GM12878 (cell line): ENCODE measurements around the gene PTPRM. TPM values are rescaled to one million over a fixed set of nuclear protein-coding genes. Genes with fewer than 3 reads are reported as not detected.

Source experiments
- ATAC-seq: fragments of 200-7000 bp; cut with Tn5 transposase; 3 replicates; pipeline ENCODE4 v1.9.1; 2020; ENCODE audit warnings: mild to moderate bottlenecking, moderate library complexity
- BruUV-seq: library from RNA; stranded (reverse); fragments of 400-500 nt; replicated peaks from 2 replicates; lab custom pipeline; 2021; lab: Mats Ljungman, UMichigan
- CTCF ChIA-PET: fragments of 300-600 bp; sonication (Branson Sonifier 250); formaldehyde crosslinking; extraction: SDS; loops from one replicate; lab custom pipeline; 2021; ENCODE audit warnings: inconsistent platforms; lab: Yijun Ruan, JAX
- POLR2A ChIA-PET: fragments of 350-600 bp; formaldehyde crosslinking; extraction: SDS; loops from one replicate; lab custom pipeline; 2021; ENCODE audit warnings: inconsistent platforms; lab: Charles Lee
- RAD21 ChIA-PET: fragments of 300-600 bp; sonication (Branson Sonifier 250); formaldehyde crosslinking; loops from one replicate; lab custom pipeline; 2023; ENCODE audit warnings: antibody characterized with exemption; ENCODE audit not compliant: unreplicated experiment; lab: Charles Lee
- SMC1A ChIA-PET: fragments of 300-600 bp; sonication (Branson Sonifier 250); formaldehyde crosslinking; loops from one replicate; lab custom pipeline; 2023; ENCODE audit not compliant: unreplicated experiment, uncharacterized antibody; lab: Charles Lee
- DNase-seq: peaks from one replicate; pipeline ENCODE4 v3.0.0-alpha.2; 2011; ENCODE audit warnings: low read depth, low spot score
- FAIRE-seq: peaks from 3 replicates; lab custom pipeline; 2011; peaks lifted over from hg19 to GRCh38; lab: Jason Lieb, UNC
- H2AFZ ChIP-seq: 2 replicates; pipeline ENCODE4 v1.6.0; 2011; ENCODE audit warnings: low read depth, low read length, control low read depth; ENCODE audit not compliant: control insufficient read depth
- H3K27ac ChIP-seq: 2 replicates; pipeline ENCODE4 v1.5.1; 2011; ENCODE audit warnings: control low read depth; ENCODE audit not compliant: control insufficient read depth, insufficient read depth
- H3K27me3 ChIP-seq, 2 experiments: replicated peaks in 1 of 2; 2 replicates each; pipeline versions ENCODE4 v1.6.0 to v1.6.1; 2011; ENCODE audit warnings: low read length in 1 of 2; ENCODE audit not compliant: control insufficient read depth in 2 of 2, insufficient read depth in 2 of 2
- H3K36me3 ChIP-seq, 2 experiments: 2 replicates each; pipeline ENCODE4 v1.5.1; 2011; ENCODE audit warnings: low read length in 1 of 2; ENCODE audit not compliant: control insufficient read depth in 2 of 2, insufficient read depth in 2 of 2
- H3K4me1 ChIP-seq: 2 replicates; pipeline ENCODE4 v1.6.1; 2011; ENCODE audit warnings: mild to moderate bottlenecking, low read length, moderate library complexity, mixed read lengths; ENCODE audit not compliant: control insufficient read depth, insufficient read depth
- H3K4me2 ChIP-seq: 2 replicates; pipeline ENCODE4 v1.6.0; 2011; ENCODE audit warnings: control low read depth; ENCODE audit not compliant: control insufficient read depth, insufficient read depth
- H3K4me3 ChIP-seq: fragments of 200-600 bp; sonication (generic); 2 replicates; pipeline ENCODE4 v1.5.1; 2016
- H3K79me2 ChIP-seq: 2 replicates; pipeline ENCODE4 v1.6.0; 2011; ENCODE audit warnings: low read length; ENCODE audit not compliant: control insufficient read depth, insufficient read depth
- H3K9ac ChIP-seq: 2 replicates; pipeline ENCODE4 v1.8.0; 2011; ENCODE audit warnings: low read length, control low read depth, mixed read lengths; ENCODE audit not compliant: control insufficient read depth, insufficient read depth
- H3K9me3 ChIP-seq: replicated peaks from 3 replicates; pipeline ENCODE4 v1.5.1; 2011; ENCODE audit warnings: mild to moderate bottlenecking, low read length; ENCODE audit not compliant: control insufficient read depth, insufficient read depth
- H4K20me1 ChIP-seq: 2 replicates; pipeline ENCODE4 v1.6.0; 2011; ENCODE audit not compliant: control insufficient read depth, insufficient read depth
- ASH2L ChIP-seq: fragments of 300-600, 200-600 bp; sonication (generic); IDR thresholded peaks from 2 replicates; pipeline ENCODE4 v1.6.1; 2017; ENCODE audit warnings: low read depth, mild to moderate bottlenecking, borderline replicate concordance
- ATF3 ChIP-seq: IDR thresholded peaks from 2 replicates; pipeline ENCODE4 v1.6.1; 2011; ENCODE audit warnings: low read depth, mild to moderate bottlenecking, low read length, moderate library complexity, borderline replicate concordance; ENCODE audit errors: extremely low read depth
- EGR1 ChIP-seq, 2 experiments: IDR thresholded peaks; 1 replicate in 1 of 2; 2 replicates in 1 of 2; pipeline ENCODE4 v1.6.1; 2011 to 2012; ENCODE audit warnings: low read depth in 2 of 2, low read length in 2 of 2, borderline replicate concordance in 1 of 2, mild to moderate bottlenecking in 1 of 2, moderate library complexity in 1 of 2
- EP300 ChIP-seq, 2 experiments: fragments of 150-350 bp in 1 of 2; IDR thresholded peaks; 2 replicates each; pipeline ENCODE4 v1.6.1; 2011 to 2012; ENCODE audit warnings: low read depth in 2 of 2, low read length in 2 of 2, borderline replicate concordance in 1 of 2, improper control_type of control experiment in 1 of 2, inconsistent platforms in 1 of 2; ENCODE audit not compliant: control insufficient read depth in 1 of 2
- MEF2A ChIP-seq: IDR thresholded peaks from 2 replicates; pipeline ENCODE4 v1.6.1; 2011; ENCODE audit warnings: low read depth, mild to moderate bottlenecking, low read length, moderate library complexity; ENCODE audit not compliant: insufficient read depth
- SIN3A ChIP-seq: IDR thresholded peaks from 2 replicates; pipeline ENCODE4 v1.6.1; 2012; ENCODE audit warnings: low read depth, low read length, improper control_type of control experiment
- SP1 ChIP-seq: IDR thresholded peaks from one replicate; pipeline ENCODE4 v1.6.1; 2011; ENCODE audit warnings: low read depth, low read length
- WRNIP1 ChIP-seq: IDR thresholded peaks from 2 replicates; pipeline ENCODE4 v1.6.1; 2011; ENCODE audit warnings: low read depth, low read length, improper control_type of control experiment, borderline replicate concordance
- WGBS: methylation state at CpG from one replicate; pipeline ENCODE4 v1.1.6; 2016; ENCODE audit warnings: low lambda C conversion rate; ENCODE audit not compliant: insufficient replicate concordance, insufficient coverage; ENCODE audit errors: missing lambda C conversion rate; 5-methylcytosine and 5-hydroxymethylcytosine counted together
- in situ Hi-C: fragments of 300-500 bp; cut with MboI; formaldehyde crosslinking; loops from 9 replicates; pipeline ENCODE4 v1.14.3; 2018; ENCODE audit warnings: mixed read lengths
- intact Hi-C: fragments of 100-400 bp; cut with micrococcal nuclease; formaldehyde crosslinking; loops from one replicate; pipeline ENCODE4 v1.14.2; 2022; ENCODE audit not compliant: unreplicated experiment
- polyA plus RNA-seq, 11 experiments: library from polyadenylated mRNA; depleted of rRNA in 4 of 11; unstranded in 6 of 11; stranded (reverse) in 5 of 11; fragments of >200 nt; fragmentation: Nextera tagmentation in 4 of 11; fragmentation: Illumina TruSeq in 1 of 11; extraction: Ambion mirVana in 4 of 11; extraction: Trizol in 1 of 11; gene quantifications; 1 replicate in 1 of 11; 2 replicates in 10 of 11; pipeline versions ENCODE4 v1.2.1 to v1.2.3, GENCODE V29; 2011 to 2016; ENCODE audit warnings: inconsistent platforms in 2 of 11, missing spikeins in 2 of 11, low read depth in 1 of 11
- total RNA-seq, 4 experiments: library from RNA; depleted of rRNA in 3 of 4; stranded (reverse); fragments of >200 nt in 3 of 4; fragmentation: Illumina TruSeq in 1 of 4; extraction: Trizol in 1 of 4; gene quantifications; 2 replicates each; pipeline versions ENCODE4 v1.2.1 to v1.2.3, GENCODE V29; 2013 to 2021
- TF ChIP-seq, protein P1 (sequence below): fragments of 450-650 bp; IDR thresholded peaks from 2 replicates; pipeline ENCODE4 v1.6.1; 2014; ENCODE audit warnings: mild to moderate bottlenecking
- TF ChIP-seq, protein P2 (sequence below): fragments of 450-650 bp; IDR thresholded peaks from 2 replicates; pipeline ENCODE4 v1.6.1; 2016; ENCODE audit warnings: mild to moderate bottlenecking, moderate library complexity, borderline replicate concordance
- TF ChIP-seq, protein P3 (sequence below): fragments of 450-650 bp; formaldehyde crosslinking; IDR thresholded peaks from 2 replicates; pipeline ENCODE4 v1.4.0; 2020; ENCODE audit warnings: mild to moderate bottlenecking, moderate library complexity

The PTPRM gene
- total and polyA plus RNA-seq, 10 of the 15 experiments (the other 5 are each of a cell fraction or from before 2014, with no cell fraction given), result 0.07 to 22.6 (median 0.60) TPM

DNA sequence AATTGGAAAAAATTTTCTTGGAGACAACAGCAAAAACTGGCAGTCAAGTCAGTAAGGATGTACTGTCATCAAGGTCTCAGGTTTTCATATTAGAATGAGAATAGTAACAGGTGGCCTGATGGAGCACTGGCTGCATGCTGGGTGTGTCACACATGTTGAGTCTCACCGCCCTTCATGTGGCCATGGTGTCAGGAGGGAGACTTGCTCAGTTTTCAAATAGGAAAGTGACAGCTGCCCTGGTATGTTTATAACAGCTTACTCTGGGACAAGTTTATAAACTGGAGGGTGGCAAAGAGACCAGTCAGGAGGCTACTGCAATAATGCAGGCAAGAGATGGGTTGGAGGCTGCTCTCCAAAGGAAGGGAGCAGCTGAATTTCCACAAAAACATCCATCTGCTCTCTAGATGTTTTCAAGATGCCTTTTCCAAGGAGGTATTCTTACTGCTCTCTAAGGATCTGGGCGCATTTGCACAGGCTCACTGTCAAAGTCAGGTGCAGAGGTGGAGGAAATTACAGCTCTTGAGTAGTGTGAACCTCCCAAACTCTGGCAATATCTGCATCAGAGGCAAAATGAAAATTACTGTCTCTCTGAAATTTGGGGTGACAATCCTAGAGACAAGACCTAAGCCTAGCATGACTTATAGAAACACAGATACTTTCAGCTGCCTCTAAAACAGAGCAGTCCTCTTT lies 720.2 kb downstream of the PTPRM start:
- intact Hi-C loops (no loop called here), in situ Hi-C loops (no loop called here)
- RAD21 ChIA-PET, result no interaction called here
- TF ChIP-seq, protein P1, sequence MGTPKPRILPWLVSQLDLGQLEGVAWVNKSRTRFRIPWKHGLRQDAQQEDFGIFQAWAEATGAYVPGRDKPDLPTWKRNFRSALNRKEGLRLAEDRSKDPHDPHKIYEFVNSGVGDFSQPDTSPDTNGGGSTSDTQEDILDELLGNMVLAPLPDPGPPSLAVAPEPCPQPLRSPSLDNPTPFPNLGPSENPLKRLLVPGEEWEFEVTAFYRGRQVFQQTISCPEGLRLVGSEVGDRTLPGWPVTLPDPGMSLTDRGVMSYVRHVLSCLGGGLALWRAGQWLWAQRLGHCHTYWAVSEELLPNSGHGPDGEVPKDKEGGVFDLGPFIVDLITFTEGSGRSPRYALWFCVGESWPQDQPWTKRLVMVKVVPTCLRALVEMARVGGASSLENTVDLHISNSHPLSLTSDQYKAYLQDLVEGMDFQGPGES, result no peak
- no peak for TF ChIP-seq ATF3
- no peak for TF ChIP-seq SP1
- TF ChIP-seq, protein P2, sequence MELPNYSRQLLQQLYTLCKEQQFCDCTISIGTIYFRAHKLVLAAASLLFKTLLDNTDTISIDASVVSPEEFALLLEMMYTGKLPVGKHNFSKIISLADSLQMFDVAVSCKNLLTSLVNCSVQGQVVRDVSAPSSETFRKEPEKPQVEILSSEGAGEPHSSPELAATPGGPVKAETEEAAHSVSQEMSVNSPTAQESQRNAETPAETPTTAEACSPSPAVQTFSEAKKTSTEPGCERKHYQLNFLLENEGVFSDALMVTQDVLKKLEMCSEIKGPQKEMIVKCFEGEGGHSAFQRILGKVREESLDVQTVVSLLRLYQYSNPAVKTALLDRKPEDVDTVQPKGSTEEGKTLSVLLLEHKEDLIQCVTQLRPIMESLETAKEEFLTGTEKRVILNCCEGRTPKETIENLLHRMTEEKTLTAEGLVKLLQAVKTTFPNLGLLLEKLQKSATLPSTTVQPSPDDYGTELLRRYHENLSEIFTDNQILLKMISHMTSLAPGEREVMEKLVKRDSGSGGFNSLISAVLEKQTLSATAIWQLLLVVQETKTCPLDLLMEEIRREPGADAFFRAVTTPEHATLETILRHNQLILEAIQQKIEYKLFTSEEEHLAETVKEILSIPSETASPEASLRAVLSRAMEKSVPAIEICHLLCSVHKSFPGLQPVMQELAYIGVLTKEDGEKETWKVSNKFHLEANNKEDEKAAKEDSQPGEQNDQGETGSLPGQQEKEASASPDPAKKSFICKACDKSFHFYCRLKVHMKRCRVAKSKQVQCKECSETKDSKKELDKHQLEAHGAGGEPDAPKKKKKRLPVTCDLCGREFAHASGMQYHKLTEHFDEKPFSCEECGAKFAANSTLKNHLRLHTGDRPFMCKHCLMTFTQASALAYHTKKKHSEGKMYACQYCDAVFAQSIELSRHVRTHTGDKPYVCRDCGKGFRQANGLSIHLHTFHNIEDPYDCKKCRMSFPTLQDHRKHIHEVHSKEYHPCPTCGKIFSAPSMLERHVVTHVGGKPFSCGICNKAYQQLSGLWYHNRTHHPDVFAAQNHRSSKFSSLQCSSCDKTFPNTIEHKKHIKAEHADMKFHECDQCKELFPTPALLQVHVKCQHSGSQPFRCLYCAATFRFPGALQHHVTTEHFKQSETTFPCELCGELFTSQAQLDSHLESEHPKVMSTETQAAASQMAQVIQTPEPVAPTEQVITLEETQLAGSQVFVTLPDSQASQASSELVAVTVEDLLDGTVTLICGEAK, result no peak
- TF ChIP-seq, protein P3, sequence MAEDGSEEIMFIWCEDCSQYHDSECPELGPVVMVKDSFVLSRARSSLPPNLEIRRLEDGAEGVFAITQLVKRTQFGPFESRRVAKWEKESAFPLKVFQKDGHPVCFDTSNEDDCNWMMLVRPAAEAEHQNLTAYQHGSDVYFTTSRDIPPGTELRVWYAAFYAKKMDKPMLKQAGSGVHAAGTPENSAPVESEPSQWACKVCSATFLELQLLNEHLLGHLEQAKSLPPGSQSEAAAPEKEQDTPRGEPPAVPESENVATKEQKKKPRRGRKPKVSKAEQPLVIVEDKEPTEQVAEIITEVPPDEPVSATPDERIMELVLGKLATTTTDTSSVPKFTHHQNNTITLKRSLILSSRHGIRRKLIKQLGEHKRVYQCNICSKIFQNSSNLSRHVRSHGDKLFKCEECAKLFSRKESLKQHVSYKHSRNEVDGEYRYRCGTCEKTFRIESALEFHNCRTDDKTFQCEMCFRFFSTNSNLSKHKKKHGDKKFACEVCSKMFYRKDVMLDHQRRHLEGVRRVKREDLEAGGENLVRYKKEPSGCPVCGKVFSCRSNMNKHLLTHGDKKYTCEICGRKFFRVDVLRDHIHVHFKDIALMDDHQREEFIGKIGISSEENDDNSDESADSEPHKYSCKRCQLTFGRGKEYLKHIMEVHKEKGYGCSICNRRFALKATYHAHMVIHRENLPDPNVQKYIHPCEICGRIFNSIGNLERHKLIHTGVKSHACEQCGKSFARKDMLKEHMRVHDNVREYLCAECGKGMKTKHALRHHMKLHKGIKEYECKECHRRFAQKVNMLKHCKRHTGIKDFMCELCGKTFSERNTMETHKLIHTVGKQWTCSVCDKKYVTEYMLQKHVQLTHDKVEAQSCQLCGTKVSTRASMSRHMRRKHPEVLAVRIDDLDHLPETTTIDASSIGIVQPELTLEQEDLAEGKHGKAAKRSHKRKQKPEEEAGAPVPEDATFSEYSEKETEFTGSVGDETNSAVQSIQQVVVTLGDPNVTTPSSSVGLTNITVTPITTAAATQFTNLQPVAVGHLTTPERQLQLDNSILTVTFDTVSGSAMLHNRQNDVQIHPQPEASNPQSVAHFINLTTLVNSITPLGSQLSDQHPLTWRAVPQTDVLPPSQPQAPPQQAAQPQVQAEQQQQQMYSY, result no peak
- TF ChIP-seq SIN3A, result no peak
- no peak for TF ChIP-seq ASH2L
- TF ChIP-seq EGR1 (IDR thresholded peaks at IDR 0.05; ENCODE audit: borderline replicate concordance in 1 of 2, low read depth in 2 of 2, low read length in 2 of 2), result no peak
- TF ChIP-seq EP300 (IDR thresholded peaks at IDR 0.05; ENCODE audit: borderline replicate concordance in 1 of 2, control insufficient read depth in 1 of 2, low read depth in 2 of 2, low read length in 2 of 2), result no peak
- TF ChIP-seq WRNIP1, result no peak
- no peak for TF ChIP-seq MEF2A

More for the DNA sequence above, 720.2 kb downstream of the PTPRM start:
- WGBS, result 0% methylated on average over 2 of the region's 2 CpGs
- H3K9me3 ChIP-seq, result no peaks in the 10 kb centered on the region
- H3K27me3 ChIP-seq, result no peaks in the 10 kb centered on the region
- POLR2A ChIA-PET, result no interaction called here
- H3K4me1 ChIP-seq, result no peaks in the 10 kb centered on the region
- H3K79me2 ChIP-seq, result no peaks in the 10 kb centered on the region
- H3K4me3 ChIP-seq, result no peak overlapping the region
- no peaks in the 10 kb centered on the region for H4K20me1 ChIP-seq
- CTCF ChIA-PET, result no interaction called here
- SMC1A ChIA-PET, result interaction anchor here (1.0 kb wide), 1 partner anchor 9 kb away, joined by 3 read pairs; no protein-coding TSS in a partner anchor
- no peak overlapping the region for H3K4me2 ChIP-seq
- no TSS peak for BruUV-seq
- no peak for DNase-seq
- no peak overlapping the region for H2AFZ ChIP-seq
- H3K36me3 ChIP-seq, result no peaks in the 10 kb centered on the region
- no peak for FAIRE-seq
- H3K27ac ChIP-seq, result no peak overlapping the region
- H3K9ac ChIP-seq, result no peak overlapping the region
- no peak for ATAC-seq
